GM18870 (cell line): ENCODE results near the gene TMEM52.

Experiments
- ATAC-seq: cut with Tn5 transposase; IDR thresholded peaks from one replicate; pipeline ENCODE4 v1.9.1; 2021; ENCODE audit warnings: moderate library complexity; ENCODE audit not compliant: unreplicated experiment

Gene TMEM52

GRCh38 chr1:1876335-1876930, 42.6 kb downstream of the TMEM52 start:
- no peak for ATAC-seq

GRCh38 chr1:1875932-1876331, 43.1 kb downstream of the TMEM52 start:
- ATAC-seq = no peak

GRCh38 chr1:1874901-1875300, 44.2 kb downstream of the TMEM52 start:
- no peak for ATAC-seq

GRCh38 chr1:1873186-1873585, 45.9 kb downstream of the TMEM52 start:
- no peak for ATAC-seq

- no peak for ATAC-seq
These were observed 46.6 kb downstream of the TMEM52 start for GRCh38 chr1:1872329-1872994.

- ATAC-seq = no peak
These were observed 49.6 kb downstream of the TMEM52 start for GRCh38 chr1:1869469-1869868.
